ENCODE measurements around the gene GLIPR1.
"Not testable (repeated sequence)": the region's sequence is repeated elsewhere in the genome, so short reads cannot be mapped to it uniquely, and the experiment has no call there.

GLIPR1 gene

GRCh38 chr12:75480469-75480949, at the start of gene GLIPR1:
TSS of gene GLIPR1 (plus strand) at chr12:75480755. CDS start at chr12:75480881, 126 bp downstream.
- peak; percentile 90 for DNase-seq

- no peak for DNase-seq
These were observed 47.6 kb upstream of the GLIPR1 start for GRCh38 chr12:75432924-75433323.

GRCh38 chr12:75437564-75437963, 43.0 kb upstream of the GLIPR1 start:
- peak; percentile 66 for DNase-seq

DNA sequence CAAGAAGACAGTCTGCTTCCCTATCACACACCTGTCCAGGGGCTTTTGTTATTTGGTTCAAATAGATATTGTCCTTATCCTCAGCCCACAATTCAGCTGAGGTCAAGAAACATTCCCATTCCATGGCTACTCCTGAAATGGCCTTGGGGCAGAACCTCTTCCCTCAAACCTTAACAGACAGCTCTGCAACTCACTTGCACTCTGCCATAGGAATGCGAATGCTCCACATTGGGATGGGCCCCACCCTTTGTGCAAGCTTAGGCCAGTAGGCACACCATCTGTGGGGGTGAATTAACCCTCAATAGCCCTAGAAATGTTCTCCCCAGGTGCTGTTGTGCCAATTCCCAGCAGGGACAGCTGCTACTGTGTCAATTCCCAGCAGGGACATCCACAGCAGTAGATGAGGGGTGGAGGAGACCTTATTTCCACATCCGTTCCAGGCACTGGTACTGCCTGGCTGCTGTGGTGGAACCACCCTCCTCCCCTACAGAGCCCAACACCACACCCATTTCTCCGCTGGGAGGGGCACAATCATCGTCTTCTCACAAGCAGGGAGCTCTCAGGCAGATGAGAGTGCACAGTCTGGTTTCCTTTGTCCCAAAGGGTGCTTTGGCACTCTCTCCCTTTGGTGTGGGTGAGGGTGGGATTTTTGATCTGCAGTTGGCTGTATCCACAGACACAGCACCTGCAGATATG, 42.3 kb upstream of the GLIPR1 start:
- DNase-seq = peak; percentile 13

DNA sequence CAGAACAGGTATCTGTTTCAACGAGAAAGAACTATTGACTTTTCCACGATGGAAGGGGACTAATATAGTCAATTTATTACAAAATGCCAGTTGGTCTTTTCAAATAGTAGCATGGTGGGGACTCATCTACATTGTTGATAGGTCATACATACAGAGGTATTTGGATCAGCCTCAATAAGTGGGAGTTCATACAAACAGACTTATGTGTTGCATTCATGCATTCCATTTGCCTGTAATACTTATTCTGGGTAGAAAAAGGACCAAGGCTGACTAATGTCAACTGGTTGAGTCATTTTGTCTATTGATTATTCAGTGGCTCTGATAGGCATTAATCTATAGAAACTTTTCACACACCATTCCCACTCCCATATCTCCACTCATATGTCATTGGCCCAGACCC, 41.5 kb upstream of the GLIPR1 start:
- no peak for DNase-seq

DNA sequence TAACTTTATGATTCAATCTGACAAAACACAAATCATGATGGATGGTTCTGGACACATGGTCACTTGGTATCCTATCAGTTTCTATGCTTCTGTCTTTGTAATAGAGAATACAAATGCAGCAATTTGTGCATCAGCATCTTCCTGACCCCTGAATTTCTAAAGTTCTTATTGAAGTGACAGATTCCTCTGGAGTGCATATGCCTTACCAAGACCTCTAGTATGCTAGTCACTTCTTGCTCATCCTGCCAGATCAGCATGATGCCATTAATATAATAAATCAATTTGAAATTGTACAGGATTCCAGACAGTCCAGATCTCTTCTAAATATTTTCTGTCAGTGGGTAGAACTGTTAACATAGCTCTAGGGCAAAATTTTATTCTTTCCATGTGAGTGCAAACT, 40.6 kb upstream of the GLIPR1 start:
- no peak for DNase-seq

DNA sequence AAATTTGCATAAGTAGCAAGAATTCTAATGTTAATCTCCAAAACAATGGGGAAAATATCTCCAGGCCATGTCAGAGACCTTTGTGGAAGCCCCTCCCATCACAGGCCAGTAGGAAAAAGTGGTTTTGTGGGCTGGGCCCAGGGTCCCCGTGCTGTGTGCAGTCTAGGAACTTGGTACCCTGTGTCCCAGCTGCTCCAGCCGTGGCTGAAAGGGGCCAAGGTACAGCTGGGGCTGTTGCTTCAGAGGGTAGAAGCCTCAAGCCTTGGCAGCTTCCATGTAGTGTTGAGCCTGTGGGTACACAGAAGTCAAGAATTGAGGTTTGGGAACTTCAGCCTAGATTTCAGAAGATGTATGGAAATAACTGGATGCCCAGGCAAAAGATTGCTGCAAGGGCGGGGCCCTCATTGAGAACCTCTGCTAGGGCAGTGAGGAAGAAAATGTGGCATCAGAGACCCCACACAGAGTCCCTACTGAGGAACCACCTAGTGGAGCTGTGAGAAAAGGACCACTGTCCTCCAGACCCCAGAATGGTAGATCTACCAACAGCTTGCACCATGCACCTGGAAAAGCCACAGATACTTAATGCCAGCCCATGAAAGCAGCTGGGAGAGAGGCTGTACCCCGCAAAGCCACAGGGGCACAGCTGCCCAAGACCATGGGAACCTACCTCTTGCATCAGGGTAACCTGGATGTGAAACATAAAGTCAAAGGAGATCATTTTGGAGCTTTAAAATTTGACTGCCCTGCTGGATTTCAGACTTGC, 38.7 kb upstream of the GLIPR1 start:
- not testable (repeated sequence) for DNase-seq

- DNase-seq = not testable (repeated sequence)
These were observed 38.1 kb upstream of the GLIPR1 start for GRCh38 chr12:75442454-75442853.

DNA sequence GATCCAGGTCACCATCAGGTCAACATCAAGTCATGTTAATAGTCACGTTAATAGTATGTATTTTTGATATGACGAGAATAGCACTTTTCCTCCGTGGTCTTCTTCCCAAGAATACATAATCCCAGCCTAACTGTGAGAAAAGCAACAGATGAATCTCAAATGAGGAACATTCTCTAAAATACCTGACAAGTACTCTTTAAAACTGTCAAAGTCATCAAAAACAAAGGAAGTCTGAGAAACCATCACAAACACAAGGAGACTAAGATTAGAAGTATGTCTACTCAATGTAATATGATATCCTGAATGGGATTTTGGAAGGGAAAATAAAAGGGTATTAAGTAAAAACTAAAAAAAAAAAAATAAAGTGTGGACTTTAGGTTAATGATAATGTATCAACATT, 36.8 kb upstream of the GLIPR1 start:
- no peak for DNase-seq

DNA sequence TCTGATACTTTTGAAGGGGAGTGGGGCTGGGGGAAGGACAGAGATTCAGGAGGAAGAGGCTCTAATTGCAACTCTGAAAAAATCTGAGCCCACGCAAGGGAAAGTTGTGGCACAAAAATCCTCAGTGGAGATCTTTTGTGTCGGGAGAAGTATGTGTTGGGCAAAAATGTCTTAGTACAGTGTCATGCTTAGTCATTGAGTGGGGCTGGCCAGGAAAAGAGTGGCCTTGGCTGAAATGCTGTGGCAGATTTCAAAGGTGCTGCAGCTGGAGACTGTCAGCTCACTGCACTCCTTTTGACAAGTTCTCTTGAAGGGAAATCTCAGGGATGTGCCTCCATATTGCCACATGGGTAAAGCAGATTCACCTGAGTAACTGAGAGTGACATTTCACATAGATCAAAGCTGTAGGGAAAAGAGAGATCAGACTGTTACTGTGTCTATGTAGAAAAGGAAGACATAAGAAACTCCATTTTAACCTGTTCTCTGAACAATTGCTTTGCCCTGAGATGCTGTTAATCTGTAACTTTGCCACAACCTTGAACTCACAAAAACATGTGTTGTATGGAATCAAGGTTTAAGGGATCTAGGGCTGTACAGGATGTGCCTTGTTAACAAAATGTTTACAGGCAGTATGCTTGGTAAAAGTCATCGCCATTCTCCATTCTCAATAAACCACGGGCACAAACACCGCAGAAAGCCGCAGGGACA, 36.0 kb upstream of the GLIPR1 start:
- no peak for DNase-seq

- not testable (repeated sequence) for DNase-seq
These were observed 35.4 kb upstream of the GLIPR1 start for GRCh38 chr12:75445137-75445507.

DNA sequence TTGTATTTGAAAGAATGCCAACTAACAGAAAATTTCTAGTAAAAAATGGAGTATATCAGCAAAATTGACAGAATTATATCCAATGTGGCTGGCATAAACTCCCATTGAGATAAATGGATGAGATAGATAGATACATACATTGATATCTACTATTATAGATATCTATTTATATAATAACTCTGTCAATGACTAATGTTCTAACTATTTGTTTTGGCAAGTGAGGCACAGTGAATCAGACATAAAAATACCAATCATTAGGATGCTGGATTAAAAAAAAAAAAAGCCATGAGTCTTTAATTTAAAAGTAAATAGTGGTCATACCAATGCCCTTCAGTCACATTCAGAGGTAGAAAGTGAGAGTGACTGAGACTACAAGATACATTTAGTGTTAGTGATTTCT, 33.7 kb upstream of the GLIPR1 start:
- DNase-seq = no peak

GRCh38 chr12:75447691-75448393, 32.7 kb upstream of the GLIPR1 start:
- no peak for DNase-seq

DNA sequence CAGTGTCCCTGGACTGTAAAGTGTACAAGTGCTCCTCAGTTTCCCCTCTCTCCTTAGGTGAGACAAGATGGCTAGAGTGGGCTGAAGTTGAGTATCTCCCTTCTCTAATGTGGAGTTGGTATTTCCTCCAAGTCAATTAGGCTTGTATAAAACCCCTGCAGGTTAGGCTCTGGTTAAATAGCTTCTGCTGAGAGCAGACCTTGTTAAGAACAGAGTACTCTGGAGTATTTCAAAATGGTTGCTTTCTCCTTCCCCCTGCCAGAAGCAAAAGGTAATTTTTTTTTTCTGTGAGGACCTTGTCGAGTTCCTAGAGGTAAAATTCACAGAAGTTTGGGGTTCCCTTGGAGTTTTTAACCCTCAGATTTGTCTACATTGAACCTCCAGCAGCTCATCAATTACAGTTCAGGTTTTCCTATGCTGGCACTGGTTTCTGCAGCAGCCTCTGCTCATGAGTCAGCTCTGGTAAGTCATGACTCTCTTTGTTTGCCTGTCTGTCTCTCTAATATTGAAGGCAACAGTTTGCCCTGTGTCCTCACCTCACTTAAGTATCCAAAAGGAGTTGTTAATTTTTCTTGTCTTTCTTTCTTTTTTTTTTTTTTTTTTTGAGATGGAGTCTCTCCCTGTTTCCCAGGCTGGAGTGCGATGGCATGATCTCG, 27.8 kb upstream of the GLIPR1 start:
- DNase-seq = no peak

DNA sequence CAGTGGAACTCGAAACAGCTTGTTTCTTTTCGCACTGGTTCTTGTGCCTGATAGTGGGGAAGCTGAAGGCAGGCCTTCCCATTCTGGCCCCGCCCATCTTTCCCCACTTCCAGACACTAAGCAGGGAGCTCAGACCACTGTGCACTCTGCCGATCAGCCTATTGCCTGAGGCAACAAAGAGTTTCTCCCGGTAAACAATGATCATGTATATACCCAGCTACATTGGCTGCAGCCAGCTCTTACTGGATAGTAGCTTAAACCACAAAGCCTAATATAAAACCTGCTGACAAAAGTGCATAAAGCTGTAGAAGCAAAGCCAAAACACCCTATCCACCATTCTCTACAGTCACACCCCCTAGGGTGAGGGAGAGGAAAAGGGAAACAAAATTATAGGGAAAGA, 24.7 kb upstream of the GLIPR1 start:
- DNase-seq = no peak

DNA sequence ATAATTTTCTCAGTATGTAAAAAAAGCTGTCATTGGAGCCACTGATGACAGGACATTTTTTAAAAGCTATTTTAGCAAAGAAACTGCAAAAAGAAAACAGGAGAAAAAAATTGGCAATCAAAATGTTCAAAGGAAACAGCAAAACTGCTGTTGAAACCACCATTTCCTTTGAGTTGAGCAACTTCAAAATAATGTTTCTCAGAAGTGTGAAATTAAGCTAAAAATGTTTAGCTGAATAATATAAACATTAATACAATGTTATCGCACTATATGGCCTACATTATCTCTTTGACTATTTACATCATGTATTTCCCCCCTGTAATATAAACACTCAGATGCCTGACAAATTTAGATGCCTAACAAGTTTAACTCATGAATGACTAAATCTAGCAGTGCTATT, 23.4 kb upstream of the GLIPR1 start:
- peak; percentile 43 for DNase-seq

DNA sequence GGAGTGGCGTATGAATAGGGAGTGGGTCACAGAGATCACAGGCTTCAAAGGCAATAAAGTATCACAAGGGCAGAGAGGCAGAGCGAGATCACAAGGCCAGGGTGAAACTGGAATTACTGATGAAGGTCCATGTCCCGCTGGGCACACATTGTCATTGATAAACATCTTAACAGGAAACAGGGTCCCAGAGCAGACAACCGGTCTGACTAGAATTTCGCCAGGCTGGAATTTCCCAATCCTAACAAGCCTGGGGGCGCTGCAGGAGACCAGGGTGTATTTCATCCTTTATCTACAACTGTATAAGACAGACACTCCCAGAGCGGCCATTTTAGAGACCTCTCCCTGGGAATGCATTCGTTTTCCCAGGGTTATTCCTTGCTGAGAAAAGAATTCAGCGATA, 22.7 kb upstream of the GLIPR1 start:
- DNase-seq = not testable (repeated sequence)

GRCh38 chr12:75459755-75460154, 20.8 kb upstream of the GLIPR1 start:
- no peak for DNase-seq

DNA sequence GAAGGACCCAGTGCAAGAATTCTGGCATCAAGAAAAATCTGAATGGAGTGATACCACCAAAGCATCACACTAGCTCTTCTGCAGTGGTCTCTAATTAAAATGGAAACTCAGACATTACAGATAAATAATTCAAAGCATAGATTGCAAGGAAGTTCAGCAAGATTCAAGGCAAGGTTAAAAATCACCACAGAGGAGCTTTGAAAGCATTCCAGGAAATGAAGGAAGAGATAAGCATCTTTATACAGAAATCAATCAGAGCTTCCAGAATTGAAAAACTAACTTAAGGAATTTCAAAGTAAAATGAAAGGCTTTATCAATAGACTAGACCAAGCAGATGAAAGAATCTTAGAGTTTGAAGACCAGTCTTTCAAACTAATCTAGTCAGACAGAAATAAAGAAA, 20.4 kb upstream of the GLIPR1 start:
- DNase-seq = no peak

DNA sequence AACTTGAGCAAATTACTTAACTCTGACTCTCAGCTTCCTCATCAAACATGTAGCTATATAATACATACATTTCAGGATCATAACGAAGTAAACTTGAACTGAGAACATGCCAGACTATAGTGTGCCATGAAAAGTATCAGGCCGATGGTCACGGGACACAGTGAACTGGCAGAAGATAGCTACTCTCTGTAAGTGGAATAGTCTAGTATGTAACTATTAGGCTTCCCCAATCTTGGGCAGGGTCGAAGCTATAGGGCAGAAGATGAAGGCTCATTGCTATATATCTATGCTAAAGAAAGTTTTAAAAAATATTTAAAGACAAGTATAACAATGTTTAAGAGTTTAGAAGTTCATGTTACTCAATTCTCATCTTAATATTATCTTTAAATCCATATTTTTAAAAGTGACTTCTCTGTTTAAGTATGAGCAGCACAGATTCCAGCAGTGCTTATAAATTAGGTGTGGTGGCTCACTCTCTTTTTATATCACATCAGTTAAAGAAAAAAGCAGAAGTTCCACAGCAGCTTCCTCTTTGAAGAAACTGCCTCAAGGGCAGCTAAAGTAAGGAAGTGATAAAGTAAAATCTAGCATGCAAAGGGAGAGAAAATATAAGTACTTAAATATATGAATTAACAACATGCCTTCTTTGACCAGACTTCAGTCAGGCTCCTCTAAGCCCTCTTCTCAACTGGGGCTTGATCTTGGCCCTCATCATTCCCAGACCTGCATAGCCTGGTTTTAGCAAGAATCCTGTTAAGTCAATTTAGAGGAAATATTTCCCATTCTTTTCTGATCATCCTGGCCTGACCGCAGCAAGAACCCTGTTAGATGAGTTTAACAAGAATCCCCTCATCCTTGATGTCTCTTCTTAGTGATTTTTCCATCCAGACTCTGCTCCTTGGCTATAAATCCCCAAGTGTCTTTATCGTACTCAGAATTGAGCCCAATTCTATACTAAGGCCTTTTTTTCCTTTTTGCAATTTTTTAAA, 8.4 kb upstream of the GLIPR1 start:
- no peak for DNase-seq

DNA sequence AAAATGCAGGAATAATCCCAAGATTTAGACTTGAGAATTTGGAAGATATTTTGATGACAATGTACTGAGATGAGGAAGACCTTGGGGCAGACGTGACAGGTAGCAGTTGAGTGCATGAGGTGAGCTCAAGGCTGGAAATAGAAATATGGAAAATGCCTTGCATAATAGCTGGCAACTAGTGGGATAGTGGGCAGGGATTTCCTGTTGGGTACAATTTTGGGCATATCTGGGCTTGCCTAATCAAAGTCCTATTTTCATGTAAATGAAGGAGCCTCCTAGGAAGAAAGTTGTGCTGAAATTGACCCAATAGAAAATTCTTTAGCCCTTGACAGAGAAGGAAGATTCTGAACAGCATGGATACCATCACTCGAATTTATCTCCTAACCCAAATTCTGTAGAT, 6.4 kb upstream of the GLIPR1 start:
- DNase-seq = no peak
